NB4 (cell line): ENCODE measurements around the gene PIK3R1.

Source experiments
- DNase-seq: peaks from one replicate; pipeline ENCODE4 v3.0.0; 2010; ENCODE audit warnings: low read depth
- H3K4me3 ChIP-seq: one replicate; pipeline ENCODE4 v1.5.1; 2011; ENCODE audit warnings: mild to moderate bottlenecking, low read depth, low read length, moderate library complexity
- CTCF ChIP-seq: IDR thresholded peaks from one replicate; pipeline ENCODE4 v1.5.1; 2012; ENCODE audit warnings: low read depth, low read length
- MAX ChIP-seq: IDR thresholded peaks from 2 replicates; pipeline ENCODE4 v1.6.1; 2011; ENCODE audit warnings: low read depth, low read length
- MYC ChIP-seq: IDR thresholded peaks from 2 replicates; pipeline ENCODE4 v1.6.1; 2011; ENCODE audit warnings: low read depth, low read length
- POLR2A ChIP-seq: IDR thresholded peaks from 2 replicates; pipeline ENCODE4 v1.6.1; 2011; ENCODE audit warnings: mild to moderate bottlenecking; ENCODE audit not compliant: insufficient read length; ENCODE audit errors: extremely low read depth

Gene PIK3R1

GRCh38 chr5:68215208-68215897 lies at the start of gene PIK3R1:
PIK3R1 (plus strand) TSS chr5:68215756; CDS start chr5:68226676, 10,920 bp downstream.
- peak within 1 kb of the TSS; percentile 95 for H3K4me3 ChIP-seq
- TF ChIP-seq POLR2A (peak; percentile 67), CTCF (no peak)
- DNase-seq: peak; percentile 94

- no peak for TF ChIP-seq POLR2A
- TF ChIP-seq MAX: no peak
- TF ChIP-seq CTCF: no peak
- no peak for TF ChIP-seq MYC
These were observed 48.3 kb upstream of the PIK3R1 start for GRCh38 chr5:68167195-68167651.

GRCh38 chr5:68169903-68170302 lies 45.7 kb upstream of the PIK3R1 start:
- H3K4me3 ChIP-seq: no peak overlapping the region
- no peak for DNase-seq
- no peak for TF ChIP-seq MYC
- no peak for TF ChIP-seq MAX

More at GRCh38 chr5:68167195-68167651, 48.3 kb upstream of the PIK3R1 start:
- no peak overlapping the region for H3K4me3 ChIP-seq
- no peak for DNase-seq

GRCh38 chr5:68170826-68171558 lies 44.6 kb upstream of the PIK3R1 start:
- no peak for DNase-seq
- TF ChIP-seq MAX (no peak), CTCF (no peak), MYC (no peak), POLR2A (no peak)
- no peak overlapping the region for H3K4me3 ChIP-seq

GRCh38 chr5:68172314-68172713 lies 43.2 kb upstream of the PIK3R1 start:
- H3K4me3 ChIP-seq: no peak overlapping the region
- DNase-seq: no peak
- no peak for TF ChIP-seq POLR2A
- TF ChIP-seq MAX: no peak
- TF ChIP-seq MYC: no peak
- no peak for TF ChIP-seq CTCF

- no peak for DNase-seq
- no peak for TF ChIP-seq MYC
- TF ChIP-seq POLR2A: no peak
- TF ChIP-seq MAX: no peak
- TF ChIP-seq CTCF: no peak
These were observed 42.5 kb upstream of the PIK3R1 start for GRCh38 chr5:68173007-68173406.

More at GRCh38 chr5:68173007-68173406, 42.5 kb upstream of the PIK3R1 start:
- H3K4me3 ChIP-seq: no peak overlapping the region
